ENCODE results near the gene IQUB. TPM values are rescaled to one million over a fixed set of nuclear protein-coding genes. Genes with fewer than 3 reads are reported as not detected.
"Not testable (repeated sequence)": the region's sequence is repeated elsewhere in the genome, so short reads cannot be mapped to it uniquely, and the experiment has no call there.

The IQUB gene
- total and polyA plus RNA-seq, 5 experiments from 2014 or later, result 0.08 to 0.16 TPM; not detected in 3

GRCh38 chr7:123537026-123537642 is 2.7 kb upstream of the IQUB start:
- peak in 3 of 10 donors; percentile 36 to 45 (median 40) for DNase-seq
- no peak for ATAC-seq
- Mint-ChIP-seq H3K4me3 (peak overlapping the region in 3 of 10 donors; percentile 17 to 38 (median 31)), H3K9me3 (no peaks in the 10 kb centered on the region), H3K27me3 (peaks cover 3 to 8% (median 4%) of the 10 kb centered on the region in 5 donors), H3K36me3 (peaks cover 0 to 15% (median 0%) of the 10 kb centered on the region in 3 donors), H3K27ac (no peak overlapping the region), H3K4me1 (peaks cover 10 to 34% (median 24%) of the 10 kb centered on the region in 4 donors)
- POLR2A ChIA-PET, result no interaction called here

- Mint-ChIP-seq H3K4me3 (peak overlapping the region in 9 of 10 donors; percentile 33 to 94 (median 89)), H3K36me3 (peaks cover 0 to 5% (median 0%) of the 10 kb centered on the region in 3 donors), H3K9me3 (no peaks in the 10 kb centered on the region), H3K27ac (peak overlapping the region in 4 of 10 donors; percentile 27 to 92 (median 61)), H3K4me1 (peaks cover 10 to 34% (median 24%) of the 10 kb centered on the region in 4 donors), H3K27me3 (peaks cover 5 to 12% (median 7%) of the 10 kb centered on the region in 5 donors)
- ATAC-seq (no peak), DNase-seq (no peak)
- POLR2A ChIA-PET, result interaction anchor here (0.7 to 3.0 kb wide), 3 partner anchors 21 to 39 kb away, joined by 3 to 37 read pairs (median 3); partner anchors contain the start of gene NDUFA5
These were observed 1.1 kb upstream of the IQUB start for GRCh38 chr7:123535517-123535916.

- Mint-ChIP-seq H3K27ac (peak overlapping the region in 9 of 10 donors; percentile 34 to 97 (median 88)), H3K9me3 (no peaks in the 10 kb centered on the region), H3K27me3 (peaks cover 7 to 15% (median 8%) of the 10 kb centered on the region in 5 donors), H3K4me3 (peak overlapping the region; percentile 72 to 96 (median 90)), H3K36me3 (no peaks in the 10 kb centered on the region), H3K4me1 (peaks cover 10 to 34% (median 24%) of the 10 kb centered on the region in 4 donors)
- ATAC-seq (peak; percentile 46 to 58), DNase-seq (peak in 5 of 10 donors; percentile 14 to 66 (median 38))
- POLR2A ChIA-PET, result interaction anchor here (0.9 to 3.0 kb wide), 2 partner anchors 23 to 215 kb away, joined by 5 to 37 read pairs; partner anchors contain the start of genes NDUFA5 and WASL
These were observed 439 bp downstream of the IQUB start for GRCh38 chr7:123533929-123534382.

- no peaks in the 10 kb centered on the region for H3K36me3 Mint-ChIP-seq
- H3K9me3 Mint-ChIP-seq, result no peaks in the 10 kb centered on the region
- peak overlapping the region in 1 of 10 donors; percentile 92 for H3K27ac Mint-ChIP-seq
- ATAC-seq, result no peak
- peaks cover 10 to 34% (median 24%) of the 10 kb centered on the region in 4 donors for H3K4me1 Mint-ChIP-seq
- DNase-seq, result no peak
- POLR2A ChIA-PET, result interaction anchor here (0.9 to 3.0 kb wide), 2 partner anchors 23 to 215 kb away, joined by 5 to 37 read pairs; partner anchors contain the start of genes NDUFA5 and WASL
- peaks cover 7 to 19% (median 9%) of the 10 kb centered on the region in 5 donors for H3K27me3 Mint-ChIP-seq
- H3K4me3 Mint-ChIP-seq, result peak overlapping the region; percentile 72 to 96 (median 90)
These were observed 860 bp downstream of the IQUB start for GRCh38 chr7:123533553-123533917.

GRCh38 chr7:123532788-123533552 is 1.4 kb downstream of the IQUB start:
- H3K27me3 Mint-ChIP-seq, result peaks cover 7 to 21% (median 9%) of the 10 kb centered on the region in 5 donors
- DNase-seq (peak in 8 of 10 donors; percentile 6 to 70 (median 44)), ATAC-seq (peak; percentile 9 to 18)
- H3K9me3 Mint-ChIP-seq, H3K36me3 Mint-ChIP-seq, H3K27ac Mint-ChIP-seq: not testable (repeated sequence)
- H3K4me3 Mint-ChIP-seq, result peak overlapping the region; percentile 16 to 94 (median 42)
- POLR2A ChIA-PET, result interaction anchor here (0.9 to 3.0 kb wide), 2 partner anchors 24 to 216 kb away, joined by 5 to 37 read pairs; partner anchors contain the start of genes NDUFA5 and WASL
- peaks cover 10 to 34% (median 24%) of the 10 kb centered on the region in 4 donors for H3K4me1 Mint-ChIP-seq

GRCh38 chr7:123532343-123532742 is 2.1 kb downstream of the IQUB start:
- H3K27ac Mint-ChIP-seq, H3K36me3 Mint-ChIP-seq, POLR2A ChIA-PET, DNase-seq, ATAC-seq, H3K9me3 Mint-ChIP-seq: not testable (repeated sequence)
- H3K4me3 Mint-ChIP-seq, result peak overlapping the region in 9 of 10 donors; percentile 26 to 72 (median 56)
- peaks cover 10 to 34% (median 24%) of the 10 kb centered on the region in 4 donors for H3K4me1 Mint-ChIP-seq
- H3K27me3 Mint-ChIP-seq, result peaks cover 7 to 21% (median 9%) of the 10 kb centered on the region in 5 donors

- POLR2A ChIA-PET, result not testable (repeated sequence)
These were observed 4.3 kb downstream of the IQUB start for GRCh38 chr7:123530035-123530591.

GRCh38 chr7:123528265-123528664 is 6.1 kb downstream of the IQUB start:
- Mint-ChIP-seq H3K27ac (no peak overlapping the region), H3K4me3 (no peak overlapping the region), H3K4me1 (peaks cover 3 to 9% (median 6%) of the 10 kb centered on the region in 4 donors), H3K9me3 (peaks cover 0 to 5% (median 0%) of the 10 kb centered on the region in 9 donors), H3K36me3 (peaks cover 0 to 3% (median 0%) of the 10 kb centered on the region in 3 donors), H3K27me3 (peaks cover 8 to 18% (median 13%) of the 10 kb centered on the region in 5 donors)
- no peak for ATAC-seq
- DNase-seq, result no peak
- POLR2A ChIA-PET, result no interaction called here

More at GRCh38 chr7:123530035-123530591, 4.3 kb downstream of the IQUB start:
- Mint-ChIP-seq H3K27me3 (peaks cover 8 to 21% (median 11%) of the 10 kb centered on the region in 5 donors), H3K4me1 (peaks cover 10 to 28% (median 19%) of the 10 kb centered on the region in 4 donors)
- not testable (repeated sequence) for H3K9me3 Mint-ChIP-seq, H3K4me3 Mint-ChIP-seq, ATAC-seq, DNase-seq, H3K36me3 Mint-ChIP-seq, H3K27ac Mint-ChIP-seq

GRCh38 chr7:123527712-123528225 is 6.6 kb downstream of the IQUB start:
- ATAC-seq, H3K4me1 Mint-ChIP-seq, POLR2A ChIA-PET, H3K4me3 Mint-ChIP-seq, H3K27ac Mint-ChIP-seq, H3K36me3 Mint-ChIP-seq, H3K9me3 Mint-ChIP-seq, DNase-seq: not testable (repeated sequence)
- H3K27me3 Mint-ChIP-seq, result peaks cover 8 to 16% (median 13%) of the 10 kb centered on the region in 5 donors

- H3K27me3 Mint-ChIP-seq, H3K4me3 Mint-ChIP-seq, H3K27ac Mint-ChIP-seq, H3K4me1 Mint-ChIP-seq, DNase-seq, H3K36me3 Mint-ChIP-seq, POLR2A ChIA-PET, H3K9me3 Mint-ChIP-seq, ATAC-seq: not testable (repeated sequence)
These were observed 7.9 kb downstream of the IQUB start for GRCh38 chr7:123526533-123526932.

GRCh38 chr7:123522066-123522465 is 12.3 kb downstream of the IQUB start:
- Mint-ChIP-seq H3K9me3 (peaks cover 0 to 5% (median 0%) of the 10 kb centered on the region in 9 donors), H3K27ac (no peak overlapping the region), H3K36me3 (peaks cover 0 to 3% (median 0%) of the 10 kb centered on the region in 3 donors), H3K27me3 (peaks cover 0 to 6% (median 3%) of the 10 kb centered on the region in 5 donors), H3K4me1 (no peaks in the 10 kb centered on the region), H3K4me3 (no peak overlapping the region)
- POLR2A ChIA-PET, result no interaction called here
- no peak for ATAC-seq
- DNase-seq, result no peak

- ATAC-seq, result no peak
- no peak overlapping the region for H3K4me3 Mint-ChIP-seq
- POLR2A ChIA-PET, result no interaction called here
- DNase-seq, result no peak
- peaks cover 0 to 27% (median 6%) of the 10 kb centered on the region in 9 donors for H3K9me3 Mint-ChIP-seq
- no peak overlapping the region for H3K27ac Mint-ChIP-seq
- H3K27me3 Mint-ChIP-seq, result peaks cover 4 to 31% (median 15%) of the 10 kb centered on the region in 5 donors
- no peaks in the 10 kb centered on the region for H3K4me1 Mint-ChIP-seq
- H3K36me3 Mint-ChIP-seq, result peaks cover 0 to 13% (median 4%) of the 10 kb centered on the region in 3 donors
These were observed 29.2 kb downstream of the IQUB start for GRCh38 chr7:123505221-123505620.

Measured in naive thymus-derived CD8-positive, alpha-beta T cell (primary cell).